ENCODE results near the gene ENOPH1. TPM values are rescaled to one million over a fixed set of nuclear protein-coding genes. Genes with fewer than 3 reads are reported as not detected.

ENOPH1 gene
- total RNA-seq, 1 donor from 2014 or later, result 16.0 TPM

- TF ChIP-seq CTCF (IDR thresholded peaks at IDR 0.05), result no peak
- TF ChIP-seq POLR2AphosphoS5 (IDR thresholded peaks at IDR 0.05; ENCODE audit: insufficient read depth in 1 of 2, low read depth in 1 of 2), result no peak
- TF ChIP-seq POLR2A (IDR thresholded peaks at IDR 0.05), result no peak
Observed at GRCh38 chr4:82501154-82501442, 70.7 kb downstream of the ENOPH1 start.

GRCh38 chr4:82508011-82508410 is 77.6 kb downstream of the ENOPH1 start:
- Histone ChIP-seq H3K9me3 (no peaks in the 10 kb centered on the region), H3K4me3 (no peak overlapping the region), H3K4me1 (no peaks in the 10 kb centered on the region), H3K27me3 (no peaks in the 10 kb centered on the region), H3K36me3 (no peaks in the 10 kb centered on the region), H3K27ac (no peak overlapping the region)
- no peak for DNase-seq (ENCODE audit: extremely low spot score in 2 of 2)
- intact Hi-C loops (cut with DNase I), result no loop called here
- no peak for TF ChIP-seq POLR2AphosphoS5 (IDR thresholded peaks at IDR 0.05; ENCODE audit: insufficient read depth in 1 of 2, low read depth in 1 of 2)
- no peak for TF ChIP-seq CTCF (IDR thresholded peaks at IDR 0.05)

More at GRCh38 chr4:82501154-82501442, 70.7 kb downstream of the ENOPH1 start:
- Histone ChIP-seq H3K4me1 (no peaks in the 10 kb centered on the region), H3K27ac (no peak overlapping the region), H3K4me3 (no peak overlapping the region), H3K36me3 (no peaks in the 10 kb centered on the region), H3K9me3 (no peaks in the 10 kb centered on the region), H3K27me3 (no peaks in the 10 kb centered on the region)
- intact Hi-C loops (cut with DNase I), result no loop called here
- DNase-seq (ENCODE audit: extremely low spot score in 2 of 2), result no peak

- H3K9me3 ChIP-seq, result no peaks in the 10 kb centered on the region
Observed at GRCh38 chr4:82508806-82509428, 78.5 kb downstream of the ENOPH1 start.

GRCh38 chr4:82510216-82510615 is 79.8 kb downstream of the ENOPH1 start:
- Histone ChIP-seq H3K9me3 (no peaks in the 10 kb centered on the region), H3K27ac (no peak overlapping the region), H3K36me3 (no peaks in the 10 kb centered on the region), H3K27me3 (no peaks in the 10 kb centered on the region), H3K4me3 (no peak overlapping the region), H3K4me1 (no peaks in the 10 kb centered on the region)
- intact Hi-C loops (cut with DNase I), result no loop called here
- no peak for DNase-seq (ENCODE audit: extremely low spot score in 2 of 2)
- TF ChIP-seq CTCF (IDR thresholded peaks at IDR 0.05) (no peak), POLR2A (IDR thresholded peaks at IDR 0.05) (no peak), POLR2AphosphoS5 (IDR thresholded peaks at IDR 0.05; ENCODE audit: insufficient read depth in 1 of 2, low read depth in 1 of 2) (no peak)

More at GRCh38 chr4:82508806-82509428, 78.5 kb downstream of the ENOPH1 start:
- no peak overlapping the region for H3K4me3 ChIP-seq
- intact Hi-C loops (cut with DNase I), result no loop called here
- no peak for DNase-seq (ENCODE audit: extremely low spot score in 2 of 2)
- H3K36me3 ChIP-seq, result no peaks in the 10 kb centered on the region
- H3K27ac ChIP-seq, result no peak overlapping the region
- H3K4me1 ChIP-seq, result no peaks in the 10 kb centered on the region
- H3K27me3 ChIP-seq, result no peaks in the 10 kb centered on the region
- TF ChIP-seq POLR2AphosphoS5 (IDR thresholded peaks at IDR 0.05; ENCODE audit: insufficient read depth in 1 of 2, low read depth in 1 of 2), result no peak
- no peak for TF ChIP-seq POLR2A (IDR thresholded peaks at IDR 0.05)
- TF ChIP-seq CTCF (IDR thresholded peaks at IDR 0.05), result no peak

Small RNA genes lying within 50 kb of the gene (small RNA-seq; reads per million reads assigned to genes)
- gene RF00150, result not detected

Other genes starting within 250 kb of the ENOPH1 start
- 91.8 TPM for gene HNRNPD, start 56.6 kb upstream of the ENOPH1 start, total RNA-seq
- 189 TPM for gene HNRNPDL, start 128 bp upstream of the ENOPH1 start, total RNA-seq
- gene TMEM150C, start 131.4 kb downstream of the ENOPH1 start, total RNA-seq, result 10.6 TPM